BJ (cell line): ENCODE results near the gene CASP8AP2. TPM values are rescaled to one million over a fixed set of nuclear protein-coding genes. Genes with fewer than 3 reads are reported as not detected.

Experiments
- CTCF ChIA-PET: fragments of 350-600 bp; formaldehyde crosslinking; extraction: SDS; loops from one replicate; lab custom pipeline; 2021; ENCODE audit warnings: antibody characterized with exemption, inconsistent platforms; lab: Yijun Ruan, JAX
- POLR2A ChIA-PET: fragments of 300-600 bp; sonication (Branson Sonifier 250); formaldehyde crosslinking; extraction: SDS; loops from one replicate; lab custom pipeline; 2021; ENCODE audit warnings: antibody characterized with exemption; lab: Charles Lee
- DNase-seq: peaks from one replicate; pipeline ENCODE4 v3.0.0-alpha.2; 2011; ENCODE audit warnings: low read depth
- H3K27me3 ChIP-seq: 2 replicates; pipeline ENCODE4 v1.6.0; 2011; ENCODE audit warnings: low read length; ENCODE audit not compliant: control insufficient read depth, insufficient read depth
- H3K36me3 ChIP-seq: 2 replicates; pipeline ENCODE4 v1.5.1; 2011; ENCODE audit warnings: low read length; ENCODE audit not compliant: control insufficient read depth, insufficient read depth
- H3K4me3 ChIP-seq: 2 replicates; pipeline ENCODE4 v1.5.1; 2011; ENCODE audit warnings: low read depth, mild to moderate bottlenecking, control low read depth, low read length
- CTCF ChIP-seq: IDR thresholded peaks from 2 replicates; pipeline ENCODE4 v1.5.1; 2011; ENCODE audit warnings: low read depth, mild to moderate bottlenecking, control low read depth, inconsistent platforms, low read length, moderate library complexity; ENCODE audit not compliant: insufficient read depth
- polyA plus RNA-seq: library from polyadenylated mRNA; depleted of rRNA; stranded (reverse); fragments of >200 nt; gene quantifications from 2 replicates; pipeline ENCODE4 v1.2.3, GENCODE V29; 2011

CASP8AP2 gene
- polyA plus RNA-seq, 1 experiment, result 2.7 TPM

DNA sequence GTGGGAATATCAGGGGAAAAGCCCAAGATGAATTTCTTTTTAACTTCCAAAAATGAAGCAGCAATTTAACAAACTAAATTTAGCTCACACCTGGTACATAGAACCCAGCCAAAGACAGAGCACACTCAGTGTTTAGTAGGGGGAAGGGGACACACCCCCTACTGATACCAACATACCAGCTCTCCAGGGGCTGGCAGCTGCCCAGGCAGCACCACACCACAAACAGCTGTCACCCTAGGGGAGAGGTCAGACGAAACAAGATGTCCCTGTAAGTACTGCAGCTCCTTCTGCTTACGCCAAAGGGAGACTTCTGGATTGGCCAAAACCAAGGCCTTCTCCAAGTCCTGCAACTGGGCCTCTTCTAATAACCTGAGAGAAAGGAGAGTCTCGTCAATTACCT lies 36.1 kb upstream of the CASP8AP2 start:
- H3K36me3 ChIP-seq, result peaks cover 3% of the 10 kb centered on the region; the same call in 1 of the 2 replicates
- ChIA-PET POLR2A (no interaction called here), CTCF (interaction anchor here (1.4 to 1.8 kb wide), 2 partner anchors 21 to 26 kb away, joined by 3 to 5 read pairs; partner anchors contain the start of gene MDN1)
- H3K27me3 ChIP-seq, result no peaks in the 10 kb centered on the region
- TF ChIP-seq CTCF, result no peak
- no peak for DNase-seq
- H3K4me3 ChIP-seq, result no peak overlapping the region

GRCh38 chr6:89794324-89794723 lies 35.4 kb upstream of the CASP8AP2 start:
- TF ChIP-seq CTCF, result no peak
- H3K4me3 ChIP-seq, result no peak overlapping the region
- ChIA-PET CTCF (interaction anchor here (1.4 kb wide), 1 partner anchor 25 kb away, joined by 3 read pairs; the partner anchor contains the start of gene MDN1), POLR2A (no interaction called here)
- no peaks in the 10 kb centered on the region for H3K27me3 ChIP-seq
- DNase-seq, result no peak
- H3K36me3 ChIP-seq, result peaks cover 5% of the 10 kb centered on the region; the same call in 1 of the 2 replicates

- Histone ChIP-seq H3K36me3 (peaks cover 5% of the 10 kb centered on the region; the same call in 1 of the 2 replicates), H3K27me3 (no peaks in the 10 kb centered on the region), H3K4me3 (no peak overlapping the region)
- no peak for DNase-seq
- TF ChIP-seq CTCF, result no peak
- ChIA-PET CTCF (no interaction called here), POLR2A (no interaction called here)
These were observed 32.4 kb upstream of the CASP8AP2 start for GRCh38 chr6:89797317-89797716.

DNA sequence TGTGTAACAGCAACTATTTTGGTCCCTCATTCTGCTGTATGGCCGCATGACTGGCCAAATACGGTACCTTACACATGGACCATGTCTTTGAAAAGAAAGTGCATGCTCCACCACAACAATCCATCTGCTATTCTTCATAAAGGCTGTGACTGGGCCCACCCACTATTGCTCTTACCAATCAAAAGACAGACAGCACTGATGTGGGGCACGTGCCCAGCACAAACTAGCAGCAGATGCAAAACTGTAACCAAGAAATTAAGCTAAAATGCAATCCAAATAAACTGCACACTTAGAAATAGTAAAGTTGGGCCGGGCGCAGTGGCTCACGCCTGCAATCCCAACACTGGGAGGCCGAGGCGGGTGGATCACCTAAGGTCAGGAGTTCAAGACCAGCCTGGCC lies 30.6 kb upstream of the CASP8AP2 start:
- no peak for DNase-seq
- no peak for TF ChIP-seq CTCF
- Histone ChIP-seq H3K27me3 (no peaks in the 10 kb centered on the region), H3K4me3 (no peak overlapping the region), H3K36me3 (peaks cover 2% of the 10 kb centered on the region; the same call in 1 of the 2 replicates)
- POLR2A ChIA-PET, result no interaction called here
- CTCF ChIA-PET, result interaction anchor here (0.6 kb wide), 2 partner anchors 470 to 1991 kb away, joined by 3 read pairs; no protein-coding TSS in a partner anchor

DNA sequence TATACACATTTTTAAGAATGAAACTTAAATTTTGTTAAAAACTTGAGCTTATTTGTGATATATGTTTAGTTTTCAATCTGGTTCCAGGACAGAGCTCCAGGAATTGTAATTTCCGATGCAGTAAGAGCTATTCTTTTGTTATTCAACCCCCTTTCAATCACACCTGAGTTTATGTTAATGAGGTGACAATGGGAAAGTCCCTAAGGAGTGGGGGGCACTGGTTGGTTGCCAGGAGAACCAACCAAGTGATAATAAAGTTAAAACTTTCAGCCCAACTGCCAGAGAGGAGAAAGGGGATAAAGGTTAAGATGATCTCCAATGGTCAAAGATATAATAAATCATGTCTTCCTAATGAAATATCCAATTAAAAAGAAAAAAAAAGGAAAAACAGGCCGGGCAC lies 29.9 kb upstream of the CASP8AP2 start:
- DNase-seq, result no peak
- H3K36me3 ChIP-seq, result peaks cover 2% of the 10 kb centered on the region; the same call in 1 of the 2 replicates
- no peak for TF ChIP-seq CTCF
- POLR2A ChIA-PET, result no interaction called here
- no peaks in the 10 kb centered on the region for H3K27me3 ChIP-seq
- CTCF ChIA-PET, result interaction anchor here (0.6 kb wide), 1 partner anchor 471 kb away, joined by 3 read pairs; no protein-coding TSS in a partner anchor
- H3K4me3 ChIP-seq, result no peak overlapping the region
